Gastroesophageal sphincter (tissue), 3 donors: Measurements from ENCODE around the gene ZBTB7C.

Source experiments
- POLR2A ChIP-seq, 2 donors: fragments of 450-650 bp; IDR thresholded peaks; one replicate each; pipeline ENCODE4 v1.6.1; 2017; ENCODE audit warnings: antibody characterized with exemption in 2 of 2, mild to moderate bottlenecking in 2 of 2, moderate library complexity in 1 of 2
- TF ChIP-seq, protein P1 (sequence below), 4 experiments: fragments of 200-600 bp in 2 of 4; fragments of 450-650 bp in 2 of 4; sonication (generic) in 1 of 4; IDR thresholded peaks; one replicate each; pipeline ENCODE4 v1.5.1; 2017 to 2019; ENCODE audit warnings: antibody characterized with exemption in 4 of 4, mild to moderate bottlenecking in 2 of 4, moderate library complexity in 2 of 4

DNA sequence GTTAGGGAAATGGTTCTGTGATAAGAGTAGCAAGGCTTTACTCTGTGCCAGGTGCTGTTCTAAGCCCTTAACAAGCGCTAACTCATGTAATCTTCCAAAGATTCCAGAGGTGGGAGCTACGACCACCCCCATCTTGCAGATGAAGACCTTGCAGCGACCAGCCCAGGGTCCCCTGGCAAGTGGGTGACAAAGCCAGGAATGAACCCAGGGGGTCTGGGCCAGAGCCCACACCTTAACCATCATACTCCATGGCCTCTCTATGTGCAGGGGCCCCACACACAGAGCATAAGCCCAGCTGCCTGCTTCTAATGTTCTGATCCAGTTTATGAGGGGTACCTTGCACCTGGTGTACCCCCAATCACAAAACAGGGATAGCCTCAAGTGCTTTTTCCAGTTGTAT is 105.3 kb downstream of the ZBTB7C start:
- TF ChIP-seq, protein P1, sequence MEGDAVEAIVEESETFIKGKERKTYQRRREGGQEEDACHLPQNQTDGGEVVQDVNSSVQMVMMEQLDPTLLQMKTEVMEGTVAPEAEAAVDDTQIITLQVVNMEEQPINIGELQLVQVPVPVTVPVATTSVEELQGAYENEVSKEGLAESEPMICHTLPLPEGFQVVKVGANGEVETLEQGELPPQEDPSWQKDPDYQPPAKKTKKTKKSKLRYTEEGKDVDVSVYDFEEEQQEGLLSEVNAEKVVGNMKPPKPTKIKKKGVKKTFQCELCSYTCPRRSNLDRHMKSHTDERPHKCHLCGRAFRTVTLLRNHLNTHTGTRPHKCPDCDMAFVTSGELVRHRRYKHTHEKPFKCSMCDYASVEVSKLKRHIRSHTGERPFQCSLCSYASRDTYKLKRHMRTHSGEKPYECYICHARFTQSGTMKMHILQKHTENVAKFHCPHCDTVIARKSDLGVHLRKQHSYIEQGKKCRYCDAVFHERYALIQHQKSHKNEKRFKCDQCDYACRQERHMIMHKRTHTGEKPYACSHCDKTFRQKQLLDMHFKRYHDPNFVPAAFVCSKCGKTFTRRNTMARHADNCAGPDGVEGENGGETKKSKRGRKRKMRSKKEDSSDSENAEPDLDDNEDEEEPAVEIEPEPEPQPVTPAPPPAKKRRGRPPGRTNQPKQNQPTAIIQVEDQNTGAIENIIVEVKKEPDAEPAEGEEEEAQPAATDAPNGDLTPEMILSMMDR (IDR thresholded peaks at IDR 0.05): no peak
- TF ChIP-seq POLR2A (IDR thresholded peaks at IDR 0.05): no peak
